Inflammatory macrophage (primary cell): ENCODE measurements around the gene BICRAL.

Experiments used
- DNase-seq, 2 donors: peaks; one replicate each; pipeline ENCODE4 v3.0.0-alpha.2; 2020 to 2022

Gene BICRAL

GRCh38 chr6:42764911-42765648 lies 16.8 kb upstream of the BICRAL start:
- no peak for DNase-seq

GRCh38 chr6:42766163-42766670 lies 15.6 kb upstream of the BICRAL start:
- no peak for DNase-seq

GRCh38 chr6:42769051-42769450 lies 12.8 kb upstream of the BICRAL start:
- no peak for DNase-seq

GRCh38 chr6:42769836-42770235 lies 12.0 kb upstream of the BICRAL start:
- peak; percentile 61 to 76 for DNase-seq

- DNase-seq: no peak
These were observed 10.1 kb upstream of the BICRAL start for GRCh38 chr6:42771741-42772100.

GRCh38 chr6:42774201-42774600 lies 7.7 kb upstream of the BICRAL start:
- DNase-seq: peak in 1 of 2 donors; percentile 8

GRCh38 chr6:42774821-42775487 lies 6.9 kb upstream of the BICRAL start:
- DNase-seq: peak; percentile 80 to 83

- DNase-seq: no peak
These were observed 4.6 kb upstream of the BICRAL start for GRCh38 chr6:42777126-42777822.

- no peak for DNase-seq
These were observed 3.7 kb upstream of the BICRAL start for GRCh38 chr6:42778122-42778521.

GRCh38 chr6:42779521-42779920 lies 2.3 kb upstream of the BICRAL start:
- DNase-seq: no peak

- DNase-seq: peak; percentile 23 to 37
These were observed 381 bp upstream of the BICRAL start for GRCh38 chr6:42781546-42781795.

- DNase-seq: peak; percentile 70 to 72
These were observed 881 bp downstream of the BICRAL start for GRCh38 chr6:42782689-42783176.

GRCh38 chr6:42783177-42783875 lies 1.5 kb downstream of the BICRAL start:
- peak; percentile 59 to 80 for DNase-seq

GRCh38 chr6:42783876-42784642 lies 2.2 kb downstream of the BICRAL start:
- DNase-seq: peak in 1 of 2 donors; percentile 50

GRCh38 chr6:42784717-42785498 lies 3.1 kb downstream of the BICRAL start:
- no peak for DNase-seq

- no peak for DNase-seq
These were observed 4.7 kb downstream of the BICRAL start for GRCh38 chr6:42786525-42786985.

GRCh38 chr6:42787063-42787472 lies 5.2 kb downstream of the BICRAL start:
- DNase-seq: no peak

GRCh38 chr6:42788671-42789070 lies 6.8 kb downstream of the BICRAL start:
- no peak for DNase-seq

- no peak for DNase-seq
These were observed 8.8 kb downstream of the BICRAL start for GRCh38 chr6:42790549-42791181.

- DNase-seq: no peak
These were observed 10.0 kb downstream of the BICRAL start for GRCh38 chr6:42791706-42792320.
